H9 (cell line): ENCODE measurements around the gene B4GALT1. TPM values are rescaled to one million over a fixed set of nuclear protein-coding genes. Genes with fewer than 3 reads are reported as not detected.

Experiments used
- DNase-seq: peaks from one replicate; pipeline ENCODE4 v3.0.0-alpha.2; 2017
- H2AFZ ChIP-seq: one replicate; pipeline ENCODE4 v1.6.1; 2013; ENCODE audit warnings: mild to moderate bottlenecking, low read length, control low read depth, moderate library complexity
- H2AK5ac ChIP-seq: 2 replicates; pipeline ENCODE4 v1.6.1; 2013; ENCODE audit warnings: low read length, control low read depth, mixed read lengths; ENCODE audit not compliant: insufficient read length
- H2BK120ac ChIP-seq: one replicate; pipeline ENCODE4 v1.6.1; 2013; ENCODE audit warnings: low read depth, mild to moderate bottlenecking, low read length, control low read depth, inconsistent platforms; ENCODE audit not compliant: poor library complexity, severe bottlenecking
- H2BK12ac ChIP-seq: 2 replicates; pipeline ENCODE4 v1.6.1; 2013; ENCODE audit warnings: low read length, control low read depth, mixed read lengths, low read depth; ENCODE audit not compliant: insufficient read length
- H2BK15ac ChIP-seq: 2 replicates; pipeline ENCODE4 v1.6.1; 2013; ENCODE audit warnings: low read depth, low read length, control low read depth
- H2BK20ac ChIP-seq: one replicate; pipeline ENCODE4 v1.6.1; 2013; ENCODE audit warnings: low read depth, mild to moderate bottlenecking, low read length, control low read depth, inconsistent platforms; ENCODE audit not compliant: poor library complexity, severe bottlenecking
- H2BK5ac ChIP-seq: 2 replicates; pipeline ENCODE4 v1.6.1; 2013; ENCODE audit warnings: low read length, control low read depth, mixed read lengths; ENCODE audit not compliant: insufficient read length
- H3K14ac ChIP-seq: 2 replicates; pipeline ENCODE4 v1.6.1; 2013; ENCODE audit warnings: low read length, control low read depth; ENCODE audit not compliant: insufficient read depth
- H3K18ac ChIP-seq: 2 replicates; pipeline ENCODE4 v1.6.1; 2013; ENCODE audit warnings: low read depth, mild to moderate bottlenecking, mixed read lengths, low read length, control low read depth; ENCODE audit not compliant: insufficient read length
- H3K23ac ChIP-seq: 2 replicates; pipeline ENCODE4 v1.6.1; 2013; ENCODE audit warnings: low read length, control low read depth, mixed read lengths, low read depth; ENCODE audit not compliant: insufficient read length
- H3K23me2 ChIP-seq: 2 replicates; pipeline ENCODE4 v1.6.1; 2013; ENCODE audit warnings: low read depth, mild to moderate bottlenecking, mixed read lengths, low read length, control low read depth; ENCODE audit not compliant: insufficient read length, poor library complexity, severe bottlenecking
- H3K27ac ChIP-seq: 2 replicates; pipeline ENCODE4 v1.5.1; 2013; ENCODE audit warnings: low read length, control low read depth, mixed read lengths, low read depth; ENCODE audit not compliant: insufficient read length
- H3K27me3 ChIP-seq: 2 replicates; pipeline ENCODE4 v1.6.1; 2013; ENCODE audit warnings: low read length, control low read depth, inconsistent platforms; ENCODE audit not compliant: insufficient read depth
- H3K4ac ChIP-seq: 2 replicates; pipeline ENCODE4 v1.6.1; 2013; ENCODE audit warnings: low read depth, mild to moderate bottlenecking, control low read depth, inconsistent platforms, low read length, moderate library complexity
- H3K4me1 ChIP-seq: 2 replicates; pipeline ENCODE4 v1.6.1; 2013; ENCODE audit warnings: low read length, control low read depth, inconsistent platforms; ENCODE audit not compliant: insufficient read depth
- H3K4me2 ChIP-seq: 2 replicates; pipeline ENCODE4 v1.6.1; 2013; ENCODE audit warnings: low read length, control low read depth, mixed read lengths; ENCODE audit not compliant: insufficient read length, insufficient read depth
- H3K56ac ChIP-seq: 2 replicates; pipeline ENCODE4 v1.6.1; 2013; ENCODE audit warnings: low read depth, mild to moderate bottlenecking, mixed read lengths, low read length, control low read depth; ENCODE audit not compliant: insufficient read length
- H3K79me1 ChIP-seq: 2 replicates; pipeline ENCODE4 v1.6.1; 2013; ENCODE audit warnings: low read depth, mild to moderate bottlenecking, moderate library complexity, low read length, control low read depth, inconsistent platforms; ENCODE audit not compliant: insufficient read depth, poor library complexity, severe bottlenecking
- H3K79me2 ChIP-seq: 2 replicates; pipeline ENCODE4 v1.6.1; 2013; ENCODE audit warnings: low read length, control low read depth, inconsistent platforms; ENCODE audit not compliant: insufficient read depth
- H3K9ac ChIP-seq: 2 replicates; pipeline ENCODE4 v1.6.1; 2013; ENCODE audit warnings: low read length, control low read depth, mixed read lengths; ENCODE audit not compliant: insufficient read length; ENCODE audit errors: extremely low read depth
- H3K9me3 ChIP-seq: one replicate; pipeline ENCODE4 v1.6.1; 2013; ENCODE audit warnings: low read depth, low read length, inconsistent platforms; ENCODE audit not compliant: control insufficient read depth
- H3T11ph ChIP-seq: one replicate; pipeline ENCODE4 v1.6.1; 2013; ENCODE audit warnings: mild to moderate bottlenecking, low read length, control low read depth, inconsistent platforms
- H4K20me1 ChIP-seq: one replicate; pipeline ENCODE4 v1.6.1; 2013; ENCODE audit not compliant: control insufficient read depth, insufficient read length, insufficient read depth
- H4K5ac ChIP-seq: 2 replicates; pipeline ENCODE4 v1.6.1; 2013; ENCODE audit warnings: low read depth, mild to moderate bottlenecking, mixed read lengths, low read length, control low read depth; ENCODE audit not compliant: insufficient read length
- H4K8ac ChIP-seq: replicated peaks from 2 replicates; pipeline ENCODE4 v1.6.1; 2013; ENCODE audit warnings: low read length, control low read depth, mixed read lengths, low read depth; ENCODE audit not compliant: insufficient read length
- H4K91ac ChIP-seq: 2 replicates; pipeline ENCODE4 v1.6.1; 2013; ENCODE audit warnings: low read depth, mild to moderate bottlenecking, moderate library complexity, mixed read lengths, low read length, control low read depth; ENCODE audit not compliant: insufficient read length
- H3K27ac Mint-ChIP-seq, 3 experiments: 2 replicates in 2 of 3; 3 replicates in 1 of 3; pipeline ENCODE4 v1.8.0; 2020 to 2021; ENCODE audit warnings: mixed read lengths in 3 of 3, mild to moderate bottlenecking in 1 of 3, moderate library complexity in 1 of 3
- H3K27me3 Mint-ChIP-seq: 2 replicates; pipeline ENCODE4 v1.8.0; 2021; ENCODE audit warnings: low read depth, mild to moderate bottlenecking, moderate library complexity, mixed read lengths
- H3K36me3 Mint-ChIP-seq, 3 experiments: 2 replicates in 2 of 3; 3 replicates in 1 of 3; pipeline ENCODE4 v1.8.0; 2020 to 2021; ENCODE audit warnings: low read depth in 3 of 3, mixed read lengths in 3 of 3; ENCODE audit not compliant: insufficient read depth in 1 of 3
- H3K4me1 Mint-ChIP-seq, 2 experiments: 2 replicates each; pipeline ENCODE4 v1.8.0; 2020; ENCODE audit warnings: mixed read lengths in 2 of 2
- H3K4me3 Mint-ChIP-seq, 2 experiments: 2 replicates in 1 of 2; 3 replicates in 1 of 2; pipeline ENCODE4 v1.8.0; 2020 to 2021; ENCODE audit warnings: mild to moderate bottlenecking in 2 of 2, mixed read lengths in 2 of 2, moderate library complexity in 1 of 2
- H3K9me3 Mint-ChIP-seq, 2 experiments: 2 replicates in 1 of 2; 3 replicates in 1 of 2; pipeline ENCODE4 v1.8.0; 2020; ENCODE audit warnings: mild to moderate bottlenecking in 2 of 2, mixed read lengths in 2 of 2, moderate library complexity in 1 of 2
- CTCF ChIP-seq: fragments of 200-600 bp; sonication (generic); conservative IDR thresholded peaks from 3 replicates; pipeline ENCODE4 v1.8.0; 2021; ENCODE audit warnings: antibody characterized with exemption, mild to moderate bottlenecking
- WGBS: extraction: QIAGEN DNeasy Blood & Tissue Kit; methylation state at CpG from one replicate; pipeline ENCODE4 v1.1.7; 2013; ENCODE audit warnings: missing lambda C conversion rate, low lambda C conversion rate, mixed read lengths; ENCODE audit not compliant: insufficient read length; ENCODE audit errors: extremely low coverage; 5-methylcytosine and 5-hydroxymethylcytosine counted together
- total RNA-seq: library from RNA; stranded (reverse); gene quantifications from 2 replicates; pipeline ENCODE4 v1.2.1, GENCODE V29; 2021

B4GALT1 gene
- total RNA-seq, 1 experiment from 2014 or later: 15.3 TPM

GRCh38 chr9:33104401-33104800 lies 62.7 kb downstream of the B4GALT1 start:
- no peaks in the 10 kb centered on the region for H3K9me3 Mint-ChIP-seq
- no peak overlapping the region for H3K4me2 ChIP-seq
- no peaks in the 10 kb centered on the region for H3K36me3 Mint-ChIP-seq
- H3K9ac ChIP-seq: no peak overlapping the region
- no peak overlapping the region for H3K4me3 Mint-ChIP-seq
- H3T11ph ChIP-seq: no peak overlapping the region
- H3K4me1 Mint-ChIP-seq: peaks cover 17 to 22% of the 10 kb centered on the region in 2 experiments
- no peak overlapping the region for H2AFZ ChIP-seq
- H2BK12ac ChIP-seq: no peak overlapping the region
- no peak overlapping the region for H3K56ac ChIP-seq
- no peak overlapping the region for H3K18ac ChIP-seq
- H3K4ac ChIP-seq: no peak overlapping the region
- no peak overlapping the region for H2BK20ac ChIP-seq
- no peak overlapping the region for H3K27ac ChIP-seq
- H3K79me1 ChIP-seq: no peaks in the 10 kb centered on the region
- H2BK120ac ChIP-seq: no peak overlapping the region
- no peak for TF ChIP-seq CTCF
- H3K23me2 ChIP-seq: no peaks in the 10 kb centered on the region
- no peaks in the 10 kb centered on the region for H3K27me3 ChIP-seq
- no peak overlapping the region for H3K14ac ChIP-seq
- no CpG with 5 or more reads among the region's 7 CpGs for WGBS
- no peaks in the 10 kb centered on the region for H3K9me3 ChIP-seq
- H3K4me1 ChIP-seq: no peaks in the 10 kb centered on the region; the same call in 1 of the 2 replicates
- DNase-seq: no peak
- H4K91ac ChIP-seq: no peak overlapping the region
- H3K79me2 ChIP-seq: no peaks in the 10 kb centered on the region
- no peak overlapping the region for H2BK5ac ChIP-seq
- no peak overlapping the region for H2AK5ac ChIP-seq
- H3K27ac Mint-ChIP-seq: peak overlapping the region in 2 of 3 experiments; percentile 64 to 73; a peak in 4 of 7 replicates
- H4K20me1 ChIP-seq: no peaks in the 10 kb centered on the region
- no peaks in the 10 kb centered on the region; the same call in 1 of the 2 replicates for H3K27me3 Mint-ChIP-seq
- H2BK15ac ChIP-seq: no peak overlapping the region
- no peak overlapping the region for H3K23ac ChIP-seq
- H4K8ac ChIP-seq: no peak overlapping the region
- H4K5ac ChIP-seq: no peak overlapping the region
